GM19328 (cell line): Measurements from ENCODE around the gene DDX39B.
A peak's percentile ranks its signal among the peaks of the same experiment; 100 is the strongest.

ENCODE experiments used
- ATAC-seq: cut with Tn5 transposase; IDR thresholded peaks from one replicate; pipeline ENCODE4 v1.9.1; 2021; ENCODE audit warnings: mild to moderate bottlenecking, moderate library complexity; ENCODE audit not compliant: unreplicated experiment

Gene DDX39B

GRCh38 chr6:31548544-31548873 is 6.7 kb upstream of the DDX39B start:
- no peak for ATAC-seq

- ATAC-seq: no peak
These were observed 6.1 kb upstream of the DDX39B start for GRCh38 chr6:31547727-31548543.

GRCh38 chr6:31546958-31547726 is 5.3 kb upstream of the DDX39B start, which contains the start of gene NFKBIL1:
Gene NFKBIL1, plus strand, starts transcription at chr6:31547608. Its CDS starts 87 bp downstream, at chr6:31547695.
- ATAC-seq: peak; percentile 67

GRCh38 chr6:31546339-31546957 is 4.6 kb upstream of the DDX39B start, which contains the start of gene ATP6V1G2:
Gene ATP6V1G2, minus strand, starts transcription at chr6:31546608. Its CDS starts 49 bp downstream, at chr6:31546559.
- ATAC-seq: no peak

- ATAC-seq: no peak
These were observed 3.5 kb upstream of the DDX39B start for GRCh38 chr6:31545291-31545690.

- no peak for ATAC-seq
These were observed 2.9 kb upstream of the DDX39B start for GRCh38 chr6:31544676-31545075.

GRCh38 chr6:31543639-31544038 is 1.8 kb upstream of the DDX39B start:
- ATAC-seq: no peak

- ATAC-seq: no peak
These were observed 645 bp downstream of the DDX39B start for GRCh38 chr6:31541059-31541657.

GRCh38 chr6:31540640-31541039 is 1.2 kb downstream of the DDX39B start:
- no peak for ATAC-seq

GRCh38 chr6:31538805-31539400 is 2.9 kb downstream of the DDX39B start:
- no peak for ATAC-seq

GRCh38 chr6:31535538-31536324 is 6.1 kb downstream of the DDX39B start:
- ATAC-seq: no peak

- no peak for ATAC-seq
These were observed 7.2 kb downstream of the DDX39B start for GRCh38 chr6:31534521-31535040.

GRCh38 chr6:31534011-31534410 is 7.8 kb downstream of the DDX39B start:
- ATAC-seq: no peak

- ATAC-seq: no peak
These were observed 8.4 kb downstream of the DDX39B start for GRCh38 chr6:31533455-31533841.

- ATAC-seq: no peak
These were observed 9.0 kb downstream of the DDX39B start for GRCh38 chr6:31532644-31533454.

GRCh38 chr6:31531771-31532643 is 9.8 kb downstream of the DDX39B start:
- ATAC-seq: no peak

GRCh38 chr6:31531162-31531561 is 10.6 kb downstream of the DDX39B start:
- ATAC-seq: no peak

- no peak for ATAC-seq
These were observed 11.1 kb downstream of the DDX39B start for GRCh38 chr6:31530659-31531058.
